ENCODE measurements around the gene RNASE1.

- TF ChIP-seq ZZZ3 (IDR thresholded peaks at IDR 0.05; ENCODE audit: control insufficient read depth, insufficient read length, low read depth) (no peak), RFX5 (IDR thresholded peaks at IDR 0.05; ENCODE audit: low read depth, low read length) (no peak), ETV6 (conservative IDR thresholded peaks at IDR 0.05 in 1 of 2, IDR thresholded peaks at IDR 0.05 in 1 of 2; ENCODE audit: borderline replicate concordance in 1 of 2, low read depth in 1 of 2) (no peak), FOXK2 (IDR thresholded peaks at IDR 0.05) (no peak), IRF3 (IDR thresholded peaks at IDR 0.05) (no peak), CTCF (IDR thresholded peaks at IDR 0.05 in 2 of 3, conservative IDR thresholded peaks at IDR 0.05 in 1 of 3; ENCODE audit: control insufficient read depth in 2 of 3, extremely low read depth in 1 of 3, insufficient read depth in 1 of 3, low read depth in 3 of 3, low read length in 3 of 3) (no peak), CREM (IDR thresholded peaks at IDR 0.05; ENCODE audit: low read depth) (no peak), BHLHE40 (IDR thresholded peaks at IDR 0.05; ENCODE audit: borderline replicate concordance in 1 of 2, low read depth in 2 of 2, low read length in 1 of 2) (no peak), CREB1 (IDR thresholded peaks at IDR 0.05; ENCODE audit: low read depth) (no peak), MEF2A (IDR thresholded peaks at IDR 0.05; ENCODE audit: insufficient read depth, low read depth, low read length) (no peak), ESRRA (IDR thresholded peaks at IDR 0.05; ENCODE audit: low read length) (no peak), CHD2 (IDR thresholded peaks at IDR 0.05; ENCODE audit: borderline replicate concordance, low read depth, low read length) (no peak), GABPA (IDR thresholded peaks at IDR 0.05; ENCODE audit: low read depth) (no peak), ATF3 (IDR thresholded peaks at IDR 0.05; ENCODE audit: borderline replicate concordance, extremely low read depth, low read depth, low read length) (no peak)
Observed at GRCh38 chr14:20792556-20792955, 10.1 kb downstream of the RNASE1 start.

Data from GM12878 (cell line).